Esophagus (tissue), 2 donors: ENCODE measurements around the gene PPP2R3C. TPM values are rescaled to one million over a fixed set of nuclear protein-coding genes. Genes with fewer than 3 reads are reported as not detected.
"Not testable (repeated sequence)": the region's sequence is repeated elsewhere in the genome, so short reads cannot be mapped to it uniquely, and the experiment has no call there.

ENCODE experiments used
- H3K27ac ChIP-seq, 2 donors: one replicate each; pipeline ENCODE4 v1.5.1; 2013; ENCODE audit warnings: low read depth in 2 of 2, mild to moderate bottlenecking in 2 of 2, inconsistent platforms in 1 of 2, low read length in 1 of 2, moderate library complexity in 1 of 2
- H3K27me3 ChIP-seq, 2 donors: one replicate each; pipeline ENCODE4 v1.6.1; 2013; ENCODE audit warnings: low read length in 2 of 2, control low read depth in 1 of 2, mild to moderate bottlenecking in 1 of 2; ENCODE audit not compliant: insufficient read depth in 2 of 2, control insufficient read depth in 1 of 2
- H3K36me3 ChIP-seq, 2 donors: one replicate each; pipeline ENCODE4 v1.6.1; 2013; ENCODE audit warnings: low read length in 1 of 2; ENCODE audit not compliant: control insufficient read depth in 2 of 2, insufficient read depth in 2 of 2
- H3K4me1 ChIP-seq, 2 donors: one replicate each; pipeline ENCODE4 v1.6.1; 2013; ENCODE audit warnings: low read length in 1 of 2; ENCODE audit not compliant: control insufficient read depth in 2 of 2, insufficient read depth in 2 of 2
- H3K4me3 ChIP-seq, 2 donors: one replicate each; pipeline ENCODE4 v1.5.1; 2013; ENCODE audit warnings: low read length in 2 of 2, mild to moderate bottlenecking in 2 of 2, low read depth in 1 of 2, moderate library complexity in 1 of 2
- H3K9me3 ChIP-seq, 2 donors: one replicate each; pipeline ENCODE4 v1.6.1; 2013; ENCODE audit warnings: mild to moderate bottlenecking in 2 of 2, low read depth in 1 of 2, low read length in 1 of 2, moderate library complexity in 1 of 2; ENCODE audit not compliant: control insufficient read depth in 2 of 2, insufficient read depth in 1 of 2
- WGBS, 2 donors: extraction: QIAGEN DNeasy Blood & Tissue Kit; methylation state at CpG; one replicate each; pipeline ENCODE4 v1.1.7; 2013; 5-methylcytosine and 5-hydroxymethylcytosine counted together
- polyA plus RNA-seq, 2 donors: library from polyadenylated mRNA; stranded (reverse); fragments of 200-250 nt; gene quantifications; one replicate each; pipeline ENCODE4 v1.2.3, GENCODE V29; 2013
- donor health status: healthy with polysubstance abuse.
- donor health status: Bipolar disorder and iron deficiency.

The PPP2R3C gene
- polyA plus RNA-seq, 2 donors = 10.3 to 13.1 TPM

- Histone ChIP-seq H3K4me3 (no peak overlapping the region), H3K9me3 (no peaks in the 10 kb centered on the region), H3K4me1 (no peaks in the 10 kb centered on the region), H3K27ac (no peak overlapping the region), H3K27me3 (no peaks in the 10 kb centered on the region), H3K36me3 (peaks cover 0 to 3% of the 10 kb centered on the region in 2 donors)
- 95% methylated on average over 4 of the region's 4 CpGs for WGBS, 2 donors
Observed at GRCh38 chr14:35113308-35113950, 8.4 kb downstream of the PPP2R3C start.

- H3K27me3 ChIP-seq = no peaks in the 10 kb centered on the region
- no peak overlapping the region for H3K4me3 ChIP-seq
- H3K4me1 ChIP-seq = no peaks in the 10 kb centered on the region
- no peak overlapping the region for H3K27ac ChIP-seq
- peaks cover 0 to 3% of the 10 kb centered on the region in 2 donors for H3K36me3 ChIP-seq
- 86 to 87% methylated on average over 2 of the region's 2 CpGs for WGBS, 2 donors
- H3K9me3 ChIP-seq = no peaks in the 10 kb centered on the region
Observed at GRCh38 chr14:35112641-35113040, 9.1 kb downstream of the PPP2R3C start.

- peaks cover 0 to 3% of the 10 kb centered on the region in 2 donors for H3K36me3 ChIP-seq
- H3K9me3 ChIP-seq = no peaks in the 10 kb centered on the region
Observed at GRCh38 chr14:35107866-35108265, 13.9 kb downstream of the PPP2R3C start.

GRCh38 chr14:35094645-35095044, 27.1 kb downstream of the PPP2R3C start:
- WGBS, 2 donors = 97 to 98% methylated on average over 6 of the region's 6 CpGs
- H3K27me3 ChIP-seq, H3K9me3 ChIP-seq, H3K36me3 ChIP-seq, H3K27ac ChIP-seq, H3K4me3 ChIP-seq, H3K4me1 ChIP-seq: not testable (repeated sequence)

More at GRCh38 chr14:35107866-35108265, 13.9 kb downstream of the PPP2R3C start:
- no peaks in the 10 kb centered on the region for H3K4me1 ChIP-seq
- no peak overlapping the region for H3K27ac ChIP-seq
- H3K4me3 ChIP-seq = no peak overlapping the region
- H3K27me3 ChIP-seq = no peaks in the 10 kb centered on the region

GRCh38 chr14:35088514-35088913, 33.3 kb downstream of the PPP2R3C start:
- Histone ChIP-seq H3K4me1 (no peaks in the 10 kb centered on the region), H3K36me3 (no peaks in the 10 kb centered on the region), H3K9me3 (no peaks in the 10 kb centered on the region), H3K27me3 (no peaks in the 10 kb centered on the region), H3K4me3 (no peak overlapping the region), H3K27ac (no peak overlapping the region)
- WGBS, 2 donors = 93 to 94% methylated on average over 2 of the region's 2 CpGs

GRCh38 chr14:35085441-35085840, 36.3 kb downstream of the PPP2R3C start:
- 84 to 92% methylated on average over 2 of the region's 2 CpGs for WGBS, 2 donors
- Histone ChIP-seq H3K9me3 (no peaks in the 10 kb centered on the region), H3K27ac (no peak overlapping the region), H3K36me3 (no peaks in the 10 kb centered on the region), H3K4me1 (no peaks in the 10 kb centered on the region), H3K4me3 (no peak overlapping the region), H3K27me3 (no peaks in the 10 kb centered on the region)

- no peaks in the 10 kb centered on the region for H3K27me3 ChIP-seq
- H3K36me3 ChIP-seq = no peaks in the 10 kb centered on the region
- no peaks in the 10 kb centered on the region for H3K4me1 ChIP-seq
- 90 to 96% methylated on average over 8 of the region's 8 CpGs for WGBS, 2 donors
- no peak overlapping the region for H3K4me3 ChIP-seq
- H3K9me3 ChIP-seq = no peaks in the 10 kb centered on the region
- no peak overlapping the region for H3K27ac ChIP-seq
Observed at GRCh38 chr14:35083530-35084150, 38.1 kb downstream of the PPP2R3C start.

GRCh38 chr14:35079742-35080141, 42.0 kb downstream of the PPP2R3C start:
- no peak overlapping the region for H3K4me3 ChIP-seq
- no peaks in the 10 kb centered on the region for H3K9me3 ChIP-seq
- no peak overlapping the region for H3K27ac ChIP-seq
- 68 to 69% methylated on average over 1 of the region's 1 CpG for WGBS, 2 donors
- H3K4me1 ChIP-seq = no peaks in the 10 kb centered on the region
- H3K36me3 ChIP-seq = peaks cover 0 to 3% of the 10 kb centered on the region in 2 donors
- H3K27me3 ChIP-seq = no peaks in the 10 kb centered on the region

GRCh38 chr14:35078082-35078481, 43.7 kb downstream of the PPP2R3C start:
- no peak overlapping the region for H3K27ac ChIP-seq
- H3K4me1 ChIP-seq = no peaks in the 10 kb centered on the region
- H3K36me3 ChIP-seq = peaks cover 0 to 3% of the 10 kb centered on the region in 2 donors
- no peaks in the 10 kb centered on the region for H3K27me3 ChIP-seq
- no peak overlapping the region for H3K4me3 ChIP-seq
- 89 to 97% methylated on average over 2 of the region's 2 CpGs for WGBS, 2 donors
- H3K9me3 ChIP-seq = no peaks in the 10 kb centered on the region

GRCh38 chr14:35073486-35073885, 48.3 kb downstream of the PPP2R3C start:
- 81 to 82% methylated on average over 1 of the region's 1 CpG for WGBS, 2 donors
- H3K27ac ChIP-seq = no peak overlapping the region
- H3K4me3 ChIP-seq = no peak overlapping the region
- H3K36me3 ChIP-seq = peaks cover 0 to 3% of the 10 kb centered on the region in 2 donors
- H3K9me3 ChIP-seq = no peaks in the 10 kb centered on the region
- no peaks in the 10 kb centered on the region for H3K27me3 ChIP-seq
- H3K4me1 ChIP-seq = no peaks in the 10 kb centered on the region
